ENCODE data around the gene CDON. TPM values are rescaled to one million over a fixed set of nuclear protein-coding genes. Genes with fewer than 3 reads are reported as not detected.

Gene CDON
- total RNA-seq, 2 experiments from 2014 or later = 3.2 to 4.0 TPM

GRCh38 chr11:125948278-125949051 lies 114.2 kb downstream of the CDON start:
- Mint-ChIP-seq H3K27ac (no peak overlapping the region), H3K9me3 (no peaks in the 10 kb centered on the region), H3K4me1 (ENCODE audit: low read depth) (no peaks in the 10 kb centered on the region), H3K27me3 (peaks cover 3% of the 10 kb centered on the region), H3K36me3 (ENCODE audit: low read depth) (no peaks in the 10 kb centered on the region), H3K4me3 (no peak overlapping the region)
- CTCF ChIA-PET = no interaction called here
- DNase-seq (no peak), ATAC-seq (no peak)
- POLR2A ChIA-PET = no interaction called here
- intact Hi-C loops (cut with micrococcal nuclease) = no loop called here
- TF ChIP-seq, protein P1, sequence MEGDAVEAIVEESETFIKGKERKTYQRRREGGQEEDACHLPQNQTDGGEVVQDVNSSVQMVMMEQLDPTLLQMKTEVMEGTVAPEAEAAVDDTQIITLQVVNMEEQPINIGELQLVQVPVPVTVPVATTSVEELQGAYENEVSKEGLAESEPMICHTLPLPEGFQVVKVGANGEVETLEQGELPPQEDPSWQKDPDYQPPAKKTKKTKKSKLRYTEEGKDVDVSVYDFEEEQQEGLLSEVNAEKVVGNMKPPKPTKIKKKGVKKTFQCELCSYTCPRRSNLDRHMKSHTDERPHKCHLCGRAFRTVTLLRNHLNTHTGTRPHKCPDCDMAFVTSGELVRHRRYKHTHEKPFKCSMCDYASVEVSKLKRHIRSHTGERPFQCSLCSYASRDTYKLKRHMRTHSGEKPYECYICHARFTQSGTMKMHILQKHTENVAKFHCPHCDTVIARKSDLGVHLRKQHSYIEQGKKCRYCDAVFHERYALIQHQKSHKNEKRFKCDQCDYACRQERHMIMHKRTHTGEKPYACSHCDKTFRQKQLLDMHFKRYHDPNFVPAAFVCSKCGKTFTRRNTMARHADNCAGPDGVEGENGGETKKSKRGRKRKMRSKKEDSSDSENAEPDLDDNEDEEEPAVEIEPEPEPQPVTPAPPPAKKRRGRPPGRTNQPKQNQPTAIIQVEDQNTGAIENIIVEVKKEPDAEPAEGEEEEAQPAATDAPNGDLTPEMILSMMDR (IDR thresholded peaks at IDR 0.05) = no peak

- ChIA-PET CTCF (no interaction called here), POLR2A (no interaction called here)
- Mint-ChIP-seq H3K4me3 (no peak overlapping the region), H3K27me3 (peaks cover 3% of the 10 kb centered on the region), H3K9me3 (no peaks in the 10 kb centered on the region), H3K4me1 (ENCODE audit: low read depth) (no peaks in the 10 kb centered on the region), H3K36me3 (ENCODE audit: low read depth) (no peaks in the 10 kb centered on the region), H3K27ac (no peak overlapping the region)
- ATAC-seq (no peak), DNase-seq (no peak)
- intact Hi-C loops (cut with micrococcal nuclease) = no loop called here
- TF ChIP-seq, protein P1 (IDR thresholded peaks at IDR 0.05) = no peak
These were observed 115.0 kb downstream of the CDON start for GRCh38 chr11:125947419-125948277.

- POLR2A ChIA-PET = no interaction called here
- CTCF ChIA-PET = no interaction called here
- H3K27me3 Mint-ChIP-seq = peaks cover 3% of the 10 kb centered on the region
- H3K9me3 Mint-ChIP-seq = no peaks in the 10 kb centered on the region
- TF ChIP-seq, protein P1 (IDR thresholded peaks at IDR 0.05) = no peak
- H3K4me3 Mint-ChIP-seq = no peak overlapping the region
- peaks cover 4% of the 10 kb centered on the region for H3K4me1 Mint-ChIP-seq (ENCODE audit: low read depth)
- no peak overlapping the region for H3K27ac Mint-ChIP-seq
- intact Hi-C loops (cut with micrococcal nuclease) = no loop called here
- DNase-seq (no peak), ATAC-seq (no peak)
- H3K36me3 Mint-ChIP-seq (ENCODE audit: low read depth) = no peaks in the 10 kb centered on the region
These were observed 115.8 kb downstream of the CDON start for GRCh38 chr11:125946712-125947418.

DNA sequence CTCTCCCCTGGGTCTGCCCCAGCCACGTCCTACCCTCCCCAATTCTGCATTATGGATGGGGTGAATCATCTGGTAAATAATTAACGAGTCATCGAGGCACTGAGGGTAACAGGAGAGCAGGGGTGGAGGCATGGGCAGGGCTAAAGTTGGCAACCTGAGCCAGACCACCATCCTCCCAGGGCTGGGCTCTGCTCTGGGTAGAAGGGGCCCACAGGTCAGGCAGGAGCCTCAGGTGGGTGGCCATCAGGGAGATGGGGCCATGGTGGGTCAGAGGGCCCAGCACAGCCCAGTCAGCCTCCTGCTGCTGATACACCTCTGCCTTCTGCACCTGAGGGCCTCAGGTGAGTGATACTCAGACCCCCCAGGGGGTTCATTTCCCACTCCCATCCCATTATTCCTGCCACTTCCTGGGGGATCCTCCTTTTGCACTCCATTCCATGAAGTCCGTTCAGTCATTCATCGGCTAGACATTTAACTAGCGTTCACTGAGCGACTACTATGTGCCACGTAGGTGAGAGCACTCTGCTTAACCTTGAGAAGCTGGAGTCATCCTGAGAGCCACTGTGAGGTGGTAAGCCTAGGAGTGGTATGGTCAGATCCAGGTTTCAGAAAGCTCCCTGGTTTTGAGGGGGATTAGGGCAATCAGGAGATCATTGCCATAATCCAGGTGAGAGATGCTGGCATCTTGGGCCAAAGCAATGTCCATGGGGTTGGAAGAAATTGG lies 116.7 kb downstream of the CDON start, which contains the start of gene VSIG10L2:
Gene VSIG10L2 (plus strand): TSS at position 248 of the 724 bp plus-strand sequence. CDS start 12 bp downstream, at position 260.
- ChIA-PET POLR2A (no interaction called here), CTCF (interaction anchor here (2.0 kb wide), 1 partner anchor 133 kb away, joined by 4 read pairs; no protein-coding TSS in a partner anchor)
- ATAC-seq (no peak), DNase-seq (no peak)
- intact Hi-C loops (cut with micrococcal nuclease) = no loop called here
- TF ChIP-seq, protein P1 (IDR thresholded peaks at IDR 0.05) = no peak
- no peaks in the 10 kb centered on the region for H3K36me3 Mint-ChIP-seq (ENCODE audit: low read depth)
- H3K27me3 Mint-ChIP-seq = peaks cover 2% of the 10 kb centered on the region
- H3K27ac Mint-ChIP-seq = no peak within 1 kb of the TSS
- H3K9me3 Mint-ChIP-seq = no peaks in the 10 kb centered on the region
- H3K4me1 Mint-ChIP-seq (ENCODE audit: low read depth) = peaks cover 4% of the 10 kb centered on the region
- H3K4me3 Mint-ChIP-seq = no peak within 1 kb of the TSS
